GM23338 (cell line): ENCODE data around the gene DNAJC6. TPM values are rescaled to one million over a fixed set of nuclear protein-coding genes. Genes with fewer than 3 reads are reported as not detected.

Experiments
- ATAC-seq: fragments of 200-7000 bp; cut with Tn5 transposase; 3 replicates; pipeline ENCODE4 v1.9.1; 2020
- DNase-seq: peaks from one replicate; pipeline ENCODE4 v3.0.0-alpha.2; 2015; ENCODE audit warnings: low spot score
- H2AFZ ChIP-seq: fragments of 200-600 bp; sonication (generic); 2 replicates; pipeline ENCODE4 v1.8.0; 2016; ENCODE audit warnings: antibody characterized with exemption, mild to moderate bottlenecking, moderate library complexity
- H3F3A ChIP-seq: fragments of 200-600 bp; sonication (generic); replicated peaks from 2 replicates; pipeline ENCODE4 v1.8.0; 2017; ENCODE audit warnings: antibody characterized with exemption, mixed run types, low read depth
- H3K27ac ChIP-seq: fragments of 200-600 bp; sonication (generic); 2 replicates; pipeline ENCODE4 v1.6.1; 2016; ENCODE audit warnings: low read depth
- H3K27me3 ChIP-seq: fragments of 200-600 bp; sonication (generic); 2 replicates; pipeline ENCODE4 v1.8.0; 2016; ENCODE audit warnings: mild to moderate bottlenecking, mixed run types, moderate library complexity; ENCODE audit not compliant: insufficient read depth
- H3K36me3 ChIP-seq: fragments of 200-600 bp; sonication (generic); 2 replicates; pipeline ENCODE4 v1.8.0; 2016; ENCODE audit warnings: mild to moderate bottlenecking; ENCODE audit not compliant: insufficient read depth
- H3K4me1 ChIP-seq: fragments of 200-600 bp; sonication (generic); 2 replicates; pipeline ENCODE4 v1.8.0; 2016; ENCODE audit warnings: mild to moderate bottlenecking, moderate library complexity; ENCODE audit not compliant: insufficient read depth
- H3K4me2 ChIP-seq: fragments of 200-600 bp; sonication (generic); 2 replicates; pipeline ENCODE4 v1.7.1; 2017; ENCODE audit warnings: mixed run types
- H3K4me3 ChIP-seq: fragments of 200-600 bp; sonication (generic); 2 replicates; pipeline ENCODE4 v1.6.1; 2016; ENCODE audit warnings: mixed run types
- H3K79me2 ChIP-seq: fragments of 200-600 bp; sonication (generic); replicated peaks from 2 replicates; pipeline ENCODE4 v1.8.0; 2017; ENCODE audit warnings: mild to moderate bottlenecking; ENCODE audit not compliant: insufficient read depth
- H3K9me2 ChIP-seq: fragments of 200-600 bp; sonication (generic); 2 replicates; pipeline ENCODE4 v1.8.0; 2017; ENCODE audit not compliant: insufficient read depth
- H4K20me1 ChIP-seq: fragments of 200-600 bp; sonication (generic); replicated peaks from 2 replicates; pipeline ENCODE4 v1.8.0; 2017; ENCODE audit warnings: mild to moderate bottlenecking; ENCODE audit not compliant: insufficient read depth
- H3K27ac Mint-ChIP-seq: 2 replicates; pipeline ENCODE4 v1.8.0; 2020; ENCODE audit warnings: inconsistent platforms, mild to moderate bottlenecking, moderate library complexity, mixed read lengths
- H3K27me3 Mint-ChIP-seq: 3 replicates; pipeline ENCODE4 v1.8.0; 2022; ENCODE audit warnings: low read depth, mild to moderate bottlenecking, moderate library complexity, mixed read lengths, inconsistent platforms; ENCODE audit not compliant: insufficient read depth, poor library complexity
- H3K36me3 Mint-ChIP-seq: 3 replicates; pipeline ENCODE4 v1.8.0; 2021; ENCODE audit warnings: low read depth, mild to moderate bottlenecking, inconsistent platforms, moderate library complexity, mixed read lengths
- H3K4me1 Mint-ChIP-seq: 3 replicates; pipeline ENCODE4 v1.8.0; 2020; ENCODE audit warnings: mild to moderate bottlenecking, inconsistent platforms, mixed read lengths
- H3K4me3 Mint-ChIP-seq: 3 replicates; pipeline ENCODE4 v1.8.0; 2021; ENCODE audit warnings: moderate library complexity, mild to moderate bottlenecking, inconsistent platforms, mixed read lengths
- H3K9me3 Mint-ChIP-seq: 3 replicates; pipeline ENCODE4 v1.8.0; 2020; ENCODE audit warnings: moderate library complexity, mild to moderate bottlenecking, inconsistent platforms, mixed read lengths
- CREB1 ChIP-seq: fragments of 250-450 bp; sonication (Bioruptor Pico); IDR thresholded peaks from 2 replicates; pipeline ENCODE4 v1.5.0; 2020; ENCODE audit warnings: low read depth, mild to moderate bottlenecking, moderate library complexity
- EZH2 ChIP-seq: fragments of 200-600 bp; sonication (generic); IDR thresholded peaks from one replicate; pipeline ENCODE4 v1.8.0; 2017; ENCODE audit warnings: antibody characterized with exemption, mild to moderate bottlenecking, low read depth; ENCODE audit not compliant: unreplicated experiment
- EZH2phosphoT487 ChIP-seq: fragments of 200-600 bp; sonication (generic); IDR thresholded peaks from one replicate; pipeline ENCODE4 v1.8.1; 2018; ENCODE audit warnings: antibody characterized with exemption; ENCODE audit not compliant: unreplicated experiment
- JUNB ChIP-seq: IDR thresholded peaks from one replicate; pipeline ENCODE4 v1.6.1; 2016; ENCODE audit warnings: antibody characterized with exemption; ENCODE audit not compliant: unreplicated experiment
- NANOG ChIP-seq: IDR thresholded peaks from 2 replicates; pipeline ENCODE4 v1.6.1; 2016; ENCODE audit warnings: antibody characterized with exemption, borderline replicate concordance
- STAT1 ChIP-seq: IDR thresholded peaks from one replicate; pipeline ENCODE4 v1.6.1; 2016; ENCODE audit warnings: antibody characterized with exemption; ENCODE audit not compliant: unreplicated experiment
- ZNF114 ChIP-seq: fragments of 250-450 bp; sonication (Bioruptor Pico); IDR thresholded peaks from 2 replicates; pipeline ENCODE4 v1.5.0; 2020; ENCODE audit warnings: mild to moderate bottlenecking, moderate library complexity
- ZNF331 ChIP-seq: fragments of 250-450 bp; sonication (Bioruptor Pico); IDR thresholded peaks from 2 replicates; pipeline ENCODE4 v1.5.0; 2020; ENCODE audit warnings: low read depth, mild to moderate bottlenecking, moderate library complexity
- polyA plus RNA-seq: library from polyadenylated mRNA; unstranded; fragments of >200 nt; fragmentation: Nextera tagmentation; extraction: Ambion mirVana; gene quantifications from 2 replicates; pipeline ENCODE4 v1.2.1, GENCODE V29; 2016
- total RNA-seq: library from RNA; depleted of rRNA; stranded (reverse); fragments of >200 nt; shearing (Covaris generic); gene quantifications from 2 replicates; pipeline ENCODE4 v1.2.3, GENCODE V29; 2014
- TF ChIP-seq, protein P1 (sequence below): IDR thresholded peaks from one replicate; pipeline ENCODE4 v1.6.1; 2018; ENCODE audit warnings: antibody characterized with exemption; ENCODE audit not compliant: unreplicated experiment
- TF ChIP-seq, protein P2 (sequence below): IDR thresholded peaks from 2 replicates; pipeline ENCODE4 v1.6.1; 2016; ENCODE audit warnings: antibody characterized with exemption
- TF ChIP-seq, protein P3 (sequence below), 2 experiments: fragments of 200-600 bp in 1 of 2; sonication (generic) in 1 of 2; conservative IDR thresholded peaks; 2 replicates each; pipeline versions ENCODE4 v1.5.1 to v1.6.1; 2016 to 2017; ENCODE audit warnings: antibody characterized with exemption in 2 of 2, low read depth in 2 of 2, mild to moderate bottlenecking in 2 of 2, moderate library complexity in 1 of 2

The DNAJC6 gene
- total and polyA plus RNA-seq, 2 experiments from 2014 or later = 2.4 to 7.4 TPM

DNA sequence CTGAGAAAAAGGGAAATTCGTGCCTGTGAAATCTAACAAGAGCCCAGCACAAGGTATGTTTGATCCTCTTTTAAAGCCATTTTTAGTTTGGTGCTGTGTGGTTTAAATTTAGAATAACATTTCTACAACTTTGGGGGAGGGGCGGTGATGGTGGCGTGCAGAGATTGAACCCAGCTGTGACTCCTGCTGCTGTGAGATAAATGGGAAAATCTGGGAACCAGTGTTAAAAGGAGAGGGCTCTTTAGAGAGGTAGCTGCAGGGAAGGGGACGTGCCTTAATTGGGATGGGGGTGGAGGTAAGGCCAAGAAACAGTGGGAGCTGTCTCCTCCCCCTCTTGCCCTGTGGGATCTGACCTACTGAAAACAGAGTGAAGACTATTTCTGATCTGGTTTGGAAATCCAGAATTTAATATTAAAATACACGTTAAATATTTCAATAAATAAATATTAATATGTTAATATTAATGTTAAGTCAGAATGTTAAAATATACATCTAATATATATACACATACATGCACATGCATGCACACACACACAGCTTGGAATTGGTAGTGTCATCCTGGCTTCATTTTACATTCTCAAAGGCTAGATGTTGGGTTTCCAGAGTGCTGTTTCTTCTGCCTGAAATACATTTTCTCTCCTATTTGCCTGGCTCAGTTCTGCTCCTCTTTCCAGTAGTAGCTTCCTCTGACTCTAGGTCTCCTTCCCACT is 30.1 kb upstream of the DNAJC6 start (continued):
- TF ChIP-seq, protein P1, sequence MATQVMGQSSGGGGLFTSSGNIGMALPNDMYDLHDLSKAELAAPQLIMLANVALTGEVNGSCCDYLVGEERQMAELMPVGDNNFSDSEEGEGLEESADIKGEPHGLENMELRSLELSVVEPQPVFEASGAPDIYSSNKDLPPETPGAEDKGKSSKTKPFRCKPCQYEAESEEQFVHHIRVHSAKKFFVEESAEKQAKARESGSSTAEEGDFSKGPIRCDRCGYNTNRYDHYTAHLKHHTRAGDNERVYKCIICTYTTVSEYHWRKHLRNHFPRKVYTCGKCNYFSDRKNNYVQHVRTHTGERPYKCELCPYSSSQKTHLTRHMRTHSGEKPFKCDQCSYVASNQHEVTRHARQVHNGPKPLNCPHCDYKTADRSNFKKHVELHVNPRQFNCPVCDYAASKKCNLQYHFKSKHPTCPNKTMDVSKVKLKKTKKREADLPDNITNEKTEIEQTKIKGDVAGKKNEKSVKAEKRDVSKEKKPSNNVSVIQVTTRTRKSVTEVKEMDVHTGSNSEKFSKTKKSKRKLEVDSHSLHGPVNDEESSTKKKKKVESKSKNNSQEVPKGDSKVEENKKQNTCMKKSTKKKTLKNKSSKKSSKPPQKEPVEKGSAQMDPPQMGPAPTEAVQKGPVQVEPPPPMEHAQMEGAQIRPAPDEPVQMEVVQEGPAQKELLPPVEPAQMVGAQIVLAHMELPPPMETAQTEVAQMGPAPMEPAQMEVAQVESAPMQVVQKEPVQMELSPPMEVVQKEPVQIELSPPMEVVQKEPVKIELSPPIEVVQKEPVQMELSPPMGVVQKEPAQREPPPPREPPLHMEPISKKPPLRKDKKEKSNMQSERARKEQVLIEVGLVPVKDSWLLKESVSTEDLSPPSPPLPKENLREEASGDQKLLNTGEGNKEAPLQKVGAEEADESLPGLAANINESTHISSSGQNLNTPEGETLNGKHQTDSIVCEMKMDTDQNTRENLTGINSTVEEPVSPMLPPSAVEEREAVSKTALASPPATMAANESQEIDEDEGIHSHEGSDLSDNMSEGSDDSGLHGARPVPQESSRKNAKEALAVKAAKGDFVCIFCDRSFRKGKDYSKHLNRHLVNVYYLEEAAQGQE = no peak
- TF ChIP-seq, protein P2, sequence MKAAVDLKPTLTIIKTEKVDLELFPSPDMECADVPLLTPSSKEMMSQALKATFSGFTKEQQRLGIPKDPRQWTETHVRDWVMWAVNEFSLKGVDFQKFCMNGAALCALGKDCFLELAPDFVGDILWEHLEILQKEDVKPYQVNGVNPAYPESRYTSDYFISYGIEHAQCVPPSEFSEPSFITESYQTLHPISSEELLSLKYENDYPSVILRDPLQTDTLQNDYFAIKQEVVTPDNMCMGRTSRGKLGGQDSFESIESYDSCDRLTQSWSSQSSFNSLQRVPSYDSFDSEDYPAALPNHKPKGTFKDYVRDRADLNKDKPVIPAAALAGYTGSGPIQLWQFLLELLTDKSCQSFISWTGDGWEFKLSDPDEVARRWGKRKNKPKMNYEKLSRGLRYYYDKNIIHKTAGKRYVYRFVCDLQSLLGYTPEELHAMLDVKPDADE = no peak
- TF ChIP-seq, protein P3, sequence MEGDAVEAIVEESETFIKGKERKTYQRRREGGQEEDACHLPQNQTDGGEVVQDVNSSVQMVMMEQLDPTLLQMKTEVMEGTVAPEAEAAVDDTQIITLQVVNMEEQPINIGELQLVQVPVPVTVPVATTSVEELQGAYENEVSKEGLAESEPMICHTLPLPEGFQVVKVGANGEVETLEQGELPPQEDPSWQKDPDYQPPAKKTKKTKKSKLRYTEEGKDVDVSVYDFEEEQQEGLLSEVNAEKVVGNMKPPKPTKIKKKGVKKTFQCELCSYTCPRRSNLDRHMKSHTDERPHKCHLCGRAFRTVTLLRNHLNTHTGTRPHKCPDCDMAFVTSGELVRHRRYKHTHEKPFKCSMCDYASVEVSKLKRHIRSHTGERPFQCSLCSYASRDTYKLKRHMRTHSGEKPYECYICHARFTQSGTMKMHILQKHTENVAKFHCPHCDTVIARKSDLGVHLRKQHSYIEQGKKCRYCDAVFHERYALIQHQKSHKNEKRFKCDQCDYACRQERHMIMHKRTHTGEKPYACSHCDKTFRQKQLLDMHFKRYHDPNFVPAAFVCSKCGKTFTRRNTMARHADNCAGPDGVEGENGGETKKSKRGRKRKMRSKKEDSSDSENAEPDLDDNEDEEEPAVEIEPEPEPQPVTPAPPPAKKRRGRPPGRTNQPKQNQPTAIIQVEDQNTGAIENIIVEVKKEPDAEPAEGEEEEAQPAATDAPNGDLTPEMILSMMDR (conservative IDR thresholded peaks at IDR 0.05; ENCODE audit: low read depth in 2 of 2) = no peak
- TF ChIP-seq EZH2phosphoT487 = no peak
- no peak for TF ChIP-seq NANOG
- no peak for TF ChIP-seq ZNF114 (CRISPR knock-in tag)
- TF ChIP-seq JUNB = no peak
- no peak for TF ChIP-seq EZH2
- no peak for TF ChIP-seq CREB1
- no peak for TF ChIP-seq STAT1

DNA sequence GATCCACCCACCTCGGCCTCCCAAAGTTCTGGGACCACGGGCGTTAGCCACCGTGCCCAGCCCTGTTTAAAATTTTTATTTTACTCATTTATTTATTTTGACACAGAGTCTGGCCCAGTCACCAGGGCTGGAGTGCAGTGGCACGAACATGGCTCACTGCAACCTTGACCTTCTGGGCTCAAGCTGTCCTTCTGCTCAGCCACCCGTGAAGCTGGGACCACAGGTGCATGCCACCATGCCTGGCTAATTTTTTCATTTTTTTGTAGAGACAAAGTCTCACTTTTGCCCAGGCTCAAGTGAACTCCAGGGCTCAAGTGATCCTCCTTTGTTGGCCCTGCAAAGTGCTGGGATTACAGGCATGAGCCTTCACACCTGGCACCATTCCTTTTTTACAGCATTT is 27.5 kb upstream of the DNAJC6 start:
- Histone ChIP-seq H3K36me3 (no peaks in the 10 kb centered on the region), H3K9me2 (no peaks in the 10 kb centered on the region; the same call in 1 of the 2 replicates), H2AFZ (no peak overlapping the region), H3K79me2 (no peaks in the 10 kb centered on the region), H4K20me1 (no peaks in the 10 kb centered on the region), H3K4me2 (no peak overlapping the region), H3K4me3 (no peak overlapping the region), H3K27me3 (peaks cover 7% of the 10 kb centered on the region; the same call in 1 of the 2 replicates), H3F3A (no peaks in the 10 kb centered on the region), H3K4me1 (peaks cover 28% of the 10 kb centered on the region), H3K27ac (no peak overlapping the region)
- H3K27me3 Mint-ChIP-seq = peaks cover 4% of the 10 kb centered on the region
- ATAC-seq = no peak
- no peak overlapping the region for H3K4me3 Mint-ChIP-seq
- no peaks in the 10 kb centered on the region for H3K9me3 Mint-ChIP-seq
- no peak for DNase-seq
- H3K27ac Mint-ChIP-seq = no peak overlapping the region
- H3K36me3 Mint-ChIP-seq = no peaks in the 10 kb centered on the region
- TF ChIP-seq ZNF331 (CRISPR knock-in tag) = no peak
- H3K4me1 Mint-ChIP-seq = peaks cover 41% of the 10 kb centered on the region
